Measurements from ENCODE around the gene SPAG16.
"Not testable (repeated sequence)": the region's sequence is repeated elsewhere in the genome, so short reads cannot be mapped to it uniquely, and the experiment has no call there.

Gene SPAG16

DNA sequence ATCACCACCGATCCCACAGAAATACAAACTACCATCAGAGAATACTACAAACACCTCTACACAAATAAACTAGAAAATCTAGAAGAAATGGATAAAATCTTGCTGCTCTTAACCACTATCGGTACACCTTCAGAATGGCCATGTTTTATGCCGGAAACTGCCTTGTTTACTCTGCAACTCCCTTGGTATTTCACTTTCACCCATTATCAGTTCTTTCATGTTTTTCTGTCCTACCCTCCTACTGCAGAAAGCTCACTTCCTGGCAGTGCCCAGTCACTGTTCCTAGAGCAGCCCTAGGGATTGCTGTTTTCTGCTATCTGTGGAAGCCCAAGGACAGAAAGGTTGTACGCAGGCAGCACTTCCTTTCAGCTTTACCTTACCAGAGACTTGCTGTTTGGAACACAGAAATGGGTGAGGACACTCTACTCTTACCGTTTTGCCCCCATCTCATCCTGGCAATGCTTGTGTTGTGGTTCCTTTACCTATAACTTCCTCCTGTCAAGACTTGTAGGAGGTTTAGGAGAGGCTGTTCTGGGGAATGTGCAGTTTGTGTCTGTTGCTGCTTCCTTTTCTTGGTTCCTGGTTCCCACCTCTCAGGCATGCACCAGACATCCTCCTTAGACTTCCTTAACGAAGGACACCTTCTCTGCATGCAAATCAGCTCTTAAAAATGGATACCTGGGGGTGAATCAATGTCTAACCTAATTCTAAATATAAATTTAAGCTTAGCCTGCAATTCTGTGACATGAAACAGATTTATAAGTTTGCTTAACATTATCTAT is 394.4 kb downstream of the SPAG16 start:
- H3K27me3 ChIP-seq (ENCODE audit: control insufficient read depth, insufficient read depth, low read length, poor library complexity, severe bottlenecking): no peaks in the 10 kb centered on the region
- H3K36me3 ChIP-seq (ENCODE audit: control insufficient read depth, insufficient read depth, low read length): no peaks in the 10 kb centered on the region
- H3K4me1 ChIP-seq (ENCODE audit: control insufficient read depth, insufficient read depth, low read length): no peaks in the 10 kb centered on the region
- H3K27ac ChIP-seq (ENCODE audit: insufficient read depth, low read depth, low read length, poor library complexity, severe bottlenecking): no peak overlapping the region
- H3K4me3 ChIP-seq (ENCODE audit: insufficient read depth, low read depth, low read length): no peak overlapping the region
- 93 to 99% methylated on average over 4 to 6 of the region's 6 CpGs for WGBS, 2 experiments
- peaks cover 2% of the 10 kb centered on the region for H3K9me3 ChIP-seq (ENCODE audit: control insufficient read depth, low read length)

DNA sequence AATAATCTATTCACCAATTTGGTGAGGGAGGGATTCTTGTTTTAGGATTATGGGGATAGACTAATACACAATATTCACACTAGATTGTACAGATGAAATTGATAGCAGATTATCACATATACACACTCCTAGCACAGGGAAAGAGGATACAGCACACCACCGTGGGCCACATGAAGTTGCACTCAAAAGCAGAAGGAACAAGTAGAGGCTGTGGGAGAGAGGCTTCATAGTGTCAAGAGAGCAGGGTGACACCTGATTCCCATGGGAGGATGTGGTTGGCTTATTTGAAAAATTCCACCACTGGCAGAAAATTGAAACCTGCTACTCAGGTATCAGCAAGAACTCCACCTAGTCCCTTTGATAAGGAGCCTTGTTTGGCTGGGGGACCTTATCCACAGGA is 395.6 kb downstream of the SPAG16 start:
- Histone ChIP-seq H3K4me3 (ENCODE audit: insufficient read depth, low read depth, low read length) (no peak overlapping the region), H3K27ac (ENCODE audit: insufficient read depth, low read depth, low read length, poor library complexity, severe bottlenecking) (no peak overlapping the region), H3K9me3 (ENCODE audit: control insufficient read depth, low read length) (peaks cover 2% of the 10 kb centered on the region), H3K36me3 (ENCODE audit: control insufficient read depth, insufficient read depth, low read length) (no peaks in the 10 kb centered on the region), H3K27me3 (ENCODE audit: control insufficient read depth, insufficient read depth, low read length, poor library complexity, severe bottlenecking) (no peaks in the 10 kb centered on the region), H3K4me1 (ENCODE audit: control insufficient read depth, insufficient read depth, low read length) (no peaks in the 10 kb centered on the region)
- WGBS, 2 experiments: 91 to 95% methylated on average over 1 of the region's 1 CpG

- Histone ChIP-seq H3K4me1 (ENCODE audit: control insufficient read depth, insufficient read depth, low read length) (no peaks in the 10 kb centered on the region), H3K36me3 (ENCODE audit: control insufficient read depth, insufficient read depth, low read length) (no peaks in the 10 kb centered on the region)
Measured at GRCh38 chr2:213682276-213682675, 398.0 kb downstream of the SPAG16 start.

DNA sequence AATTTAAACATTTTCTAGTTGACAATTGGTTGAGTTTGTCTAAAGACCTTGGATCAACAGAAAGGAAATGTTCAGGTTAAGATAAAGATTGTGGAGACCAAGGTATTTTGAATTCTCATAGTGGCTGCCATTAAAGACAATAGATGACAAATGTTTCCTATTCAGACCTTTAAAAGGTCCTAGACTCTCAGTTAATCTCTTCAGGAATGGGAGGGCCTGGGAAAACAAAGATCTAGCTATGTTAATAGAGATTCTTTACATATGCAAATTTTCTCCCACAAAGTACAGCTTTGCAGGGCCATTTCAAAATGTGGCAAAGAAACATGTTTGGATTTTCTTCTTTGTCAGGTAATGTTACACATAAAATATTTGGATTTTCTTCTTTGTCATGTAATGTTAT is 403.9 kb downstream of the SPAG16 start:
- no peaks in the 10 kb centered on the region for H3K36me3 ChIP-seq (ENCODE audit: control insufficient read depth, insufficient read depth, low read length)
- H3K27me3 ChIP-seq (ENCODE audit: control insufficient read depth, insufficient read depth, low read length, poor library complexity, severe bottlenecking): no peaks in the 10 kb centered on the region
- H3K4me3 ChIP-seq (ENCODE audit: insufficient read depth, low read depth, low read length): no peak overlapping the region
- no peaks in the 10 kb centered on the region for H3K9me3 ChIP-seq (ENCODE audit: control insufficient read depth, low read length)
- H3K27ac ChIP-seq (ENCODE audit: insufficient read depth, low read depth, low read length, poor library complexity, severe bottlenecking): no peak overlapping the region
- no peaks in the 10 kb centered on the region for H3K4me1 ChIP-seq (ENCODE audit: control insufficient read depth, insufficient read depth, low read length)

More at GRCh38 chr2:213682276-213682675, 398.0 kb downstream of the SPAG16 start:
- WGBS, 2 experiments: 88 to 91% methylated on average over 2 of the region's 2 CpGs
- Histone ChIP-seq H3K9me3 (ENCODE audit: control insufficient read depth, low read length) (peaks cover 2% of the 10 kb centered on the region), H3K27ac (ENCODE audit: insufficient read depth, low read depth, low read length, poor library complexity, severe bottlenecking) (no peak overlapping the region), H3K4me3 (ENCODE audit: insufficient read depth, low read depth, low read length) (no peak overlapping the region), H3K27me3 (ENCODE audit: control insufficient read depth, insufficient read depth, low read length, poor library complexity, severe bottlenecking) (no peaks in the 10 kb centered on the region)

DNA sequence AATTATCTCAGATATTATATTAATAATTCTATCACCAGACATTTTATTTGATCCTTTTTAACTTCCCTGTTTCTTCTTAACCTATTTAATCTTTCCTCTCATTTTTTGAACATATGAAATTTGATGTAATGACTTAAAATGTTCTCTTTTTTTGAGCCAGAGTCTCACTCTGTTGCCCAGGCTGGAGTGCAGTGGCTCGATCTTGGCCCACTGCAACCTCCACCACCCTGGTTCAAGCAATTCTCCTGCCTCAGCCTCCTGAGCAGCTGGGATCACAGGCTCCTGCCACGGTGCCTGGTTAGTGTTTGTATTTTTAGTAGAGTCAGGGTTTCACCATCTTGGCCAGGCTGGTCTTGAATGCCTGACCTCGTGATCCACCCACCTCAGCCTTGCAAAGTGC is 404.6 kb downstream of the SPAG16 start:
- H3K36me3 ChIP-seq (ENCODE audit: control insufficient read depth, insufficient read depth, low read length); H3K4me3 ChIP-seq (ENCODE audit: insufficient read depth, low read depth, low read length); H3K27ac ChIP-seq (ENCODE audit: insufficient read depth, low read depth, low read length, poor library complexity, severe bottlenecking); H3K4me1 ChIP-seq (ENCODE audit: control insufficient read depth, insufficient read depth, low read length); H3K27me3 ChIP-seq (ENCODE audit: control insufficient read depth, insufficient read depth, low read length, poor library complexity, severe bottlenecking); H3K9me3 ChIP-seq (ENCODE audit: control insufficient read depth, low read length): not testable (repeated sequence)
- 91 to 92% methylated on average over 3 of the region's 3 CpGs for WGBS, 2 experiments

GRCh38 chr2:213689585-213689984 is 405.3 kb downstream of the SPAG16 start:
- Histone ChIP-seq H3K27ac (ENCODE audit: insufficient read depth, low read depth, low read length, poor library complexity, severe bottlenecking) (no peak overlapping the region), H3K4me1 (ENCODE audit: control insufficient read depth, insufficient read depth, low read length) (no peaks in the 10 kb centered on the region), H3K27me3 (ENCODE audit: control insufficient read depth, insufficient read depth, low read length, poor library complexity, severe bottlenecking) (no peaks in the 10 kb centered on the region), H3K36me3 (ENCODE audit: control insufficient read depth, insufficient read depth, low read length) (no peaks in the 10 kb centered on the region), H3K4me3 (ENCODE audit: insufficient read depth, low read depth, low read length) (no peak overlapping the region), H3K9me3 (ENCODE audit: control insufficient read depth, low read length) (no peaks in the 10 kb centered on the region)
- 88 to 94% methylated on average over 1 of the region's 1 CpG for WGBS, 2 experiments

- Histone ChIP-seq H3K4me1 (ENCODE audit: control insufficient read depth, insufficient read depth, low read length) (no peaks in the 10 kb centered on the region), H3K36me3 (ENCODE audit: control insufficient read depth, insufficient read depth, low read length) (no peaks in the 10 kb centered on the region), H3K27me3 (ENCODE audit: control insufficient read depth, insufficient read depth, low read length, poor library complexity, severe bottlenecking) (no peaks in the 10 kb centered on the region), H3K9me3 (ENCODE audit: control insufficient read depth, low read length) (no peaks in the 10 kb centered on the region), H3K4me3 (ENCODE audit: insufficient read depth, low read depth, low read length) (no peak overlapping the region), H3K27ac (ENCODE audit: insufficient read depth, low read depth, low read length, poor library complexity, severe bottlenecking) (no peak overlapping the region)
Measured at GRCh38 chr2:213691351-213691750, 407.1 kb downstream of the SPAG16 start.

DNA sequence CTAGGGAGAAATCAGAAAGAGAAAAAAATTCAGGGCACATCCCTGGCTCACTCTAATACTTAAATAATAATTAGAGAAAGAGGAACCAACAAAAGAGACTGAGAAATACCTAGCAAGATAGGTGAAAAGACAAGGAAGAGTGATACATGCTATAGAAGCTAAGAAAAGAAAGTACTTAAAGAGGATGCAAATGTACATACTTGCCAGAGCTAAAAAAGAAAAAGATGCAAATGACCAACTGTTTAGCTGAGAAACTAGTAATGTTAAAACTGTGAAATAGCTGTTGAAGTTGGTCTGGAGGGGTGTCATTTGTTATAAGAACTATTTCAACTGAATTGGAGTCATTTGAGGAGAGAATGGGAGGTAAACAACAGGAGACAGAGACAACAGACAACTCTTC is 412.2 kb downstream of the SPAG16 start:
- H3K4me3 ChIP-seq (ENCODE audit: insufficient read depth, low read depth, low read length): no peak overlapping the region
- H3K4me1 ChIP-seq (ENCODE audit: control insufficient read depth, insufficient read depth, low read length): no peaks in the 10 kb centered on the region
- H3K27ac ChIP-seq (ENCODE audit: insufficient read depth, low read depth, low read length, poor library complexity, severe bottlenecking): no peak overlapping the region
- H3K9me3 ChIP-seq (ENCODE audit: control insufficient read depth, low read length): no peaks in the 10 kb centered on the region
- H3K27me3 ChIP-seq (ENCODE audit: control insufficient read depth, insufficient read depth, low read length, poor library complexity, severe bottlenecking): no peaks in the 10 kb centered on the region
- H3K36me3 ChIP-seq (ENCODE audit: control insufficient read depth, insufficient read depth, low read length): no peaks in the 10 kb centered on the region

- H3K27me3 ChIP-seq (ENCODE audit: control insufficient read depth, insufficient read depth, low read length, poor library complexity, severe bottlenecking); H3K9me3 ChIP-seq (ENCODE audit: control insufficient read depth, low read length); H3K36me3 ChIP-seq (ENCODE audit: control insufficient read depth, insufficient read depth, low read length); H3K4me3 ChIP-seq (ENCODE audit: insufficient read depth, low read depth, low read length); H3K27ac ChIP-seq (ENCODE audit: insufficient read depth, low read depth, low read length, poor library complexity, severe bottlenecking); H3K4me1 ChIP-seq (ENCODE audit: control insufficient read depth, insufficient read depth, low read length): not testable (repeated sequence)
- 96 to 97% methylated on average over 18 of the region's 18 CpGs for WGBS, 2 experiments
Measured at GRCh38 chr2:213701365-213701764, 417.1 kb downstream of the SPAG16 start.

- no peaks in the 10 kb centered on the region for H3K27me3 ChIP-seq (ENCODE audit: control insufficient read depth, insufficient read depth, low read length, poor library complexity, severe bottlenecking)
- H3K9me3 ChIP-seq (ENCODE audit: control insufficient read depth, low read length): no peaks in the 10 kb centered on the region
- H3K27ac ChIP-seq (ENCODE audit: insufficient read depth, low read depth, low read length, poor library complexity, severe bottlenecking): no peak overlapping the region
- no peaks in the 10 kb centered on the region for H3K36me3 ChIP-seq (ENCODE audit: control insufficient read depth, insufficient read depth, low read length)
- no peak overlapping the region for H3K4me3 ChIP-seq (ENCODE audit: insufficient read depth, low read depth, low read length)
- H3K4me1 ChIP-seq (ENCODE audit: control insufficient read depth, insufficient read depth, low read length): no peaks in the 10 kb centered on the region
- WGBS, 2 experiments: 90 to 95% methylated on average over 6 of the region's 6 CpGs
Measured at GRCh38 chr2:213703406-213704098, 419.3 kb downstream of the SPAG16 start.
